ENCODE measurements around the gene RGS6. TPM values are rescaled to one million over a fixed set of nuclear protein-coding genes. Genes with fewer than 3 reads are reported as not detected.

The RGS6 gene
- total RNA-seq, 4 donors from 2014 or later: 0.84 to 3.0 (median 1.7) TPM; not detected in 1

- H3K4me3 ChIP-seq (ENCODE audit: low read depth, poor library complexity, severe bottlenecking): no peak overlapping the region
- WGBS, 2 donors: 59 to 61% methylated on average over 4 of the region's 4 CpGs
- TF ChIP-seq, protein P1, sequence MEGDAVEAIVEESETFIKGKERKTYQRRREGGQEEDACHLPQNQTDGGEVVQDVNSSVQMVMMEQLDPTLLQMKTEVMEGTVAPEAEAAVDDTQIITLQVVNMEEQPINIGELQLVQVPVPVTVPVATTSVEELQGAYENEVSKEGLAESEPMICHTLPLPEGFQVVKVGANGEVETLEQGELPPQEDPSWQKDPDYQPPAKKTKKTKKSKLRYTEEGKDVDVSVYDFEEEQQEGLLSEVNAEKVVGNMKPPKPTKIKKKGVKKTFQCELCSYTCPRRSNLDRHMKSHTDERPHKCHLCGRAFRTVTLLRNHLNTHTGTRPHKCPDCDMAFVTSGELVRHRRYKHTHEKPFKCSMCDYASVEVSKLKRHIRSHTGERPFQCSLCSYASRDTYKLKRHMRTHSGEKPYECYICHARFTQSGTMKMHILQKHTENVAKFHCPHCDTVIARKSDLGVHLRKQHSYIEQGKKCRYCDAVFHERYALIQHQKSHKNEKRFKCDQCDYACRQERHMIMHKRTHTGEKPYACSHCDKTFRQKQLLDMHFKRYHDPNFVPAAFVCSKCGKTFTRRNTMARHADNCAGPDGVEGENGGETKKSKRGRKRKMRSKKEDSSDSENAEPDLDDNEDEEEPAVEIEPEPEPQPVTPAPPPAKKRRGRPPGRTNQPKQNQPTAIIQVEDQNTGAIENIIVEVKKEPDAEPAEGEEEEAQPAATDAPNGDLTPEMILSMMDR (IDR thresholded peaks at IDR 0.05): no peak
- TF ChIP-seq POLR2A (IDR thresholded peaks at IDR 0.05): no peak
- intact Hi-C loops (cut with DNase I; ENCODE audit: low total_unique reads): no loop called here
- DNase-seq (ENCODE audit: low spot score in 2 of 2): no peak
Observed at GRCh38 chr14:71942904-71943694, 10.9 kb downstream of the RGS6 start.

DNA sequence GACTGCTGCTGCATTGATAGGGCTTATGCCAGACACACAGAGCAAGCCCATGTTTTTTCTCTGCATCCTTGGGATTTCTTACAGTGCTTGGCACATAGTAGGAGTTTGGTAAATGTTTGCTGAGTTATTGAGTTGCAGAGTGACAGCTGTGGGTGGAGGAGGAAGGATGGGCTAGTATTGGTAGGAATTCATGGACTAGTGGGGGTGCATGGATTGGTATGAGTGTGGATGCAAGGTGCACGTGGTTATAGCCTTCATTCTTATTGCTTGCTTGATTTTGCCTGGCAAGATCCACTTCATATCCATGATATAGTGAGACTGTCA is 11.4 kb downstream of the RGS6 start:
- TF ChIP-seq, protein P1 (IDR thresholded peaks at IDR 0.05): no peak
- no peak for TF ChIP-seq POLR2A (IDR thresholded peaks at IDR 0.05)
- intact Hi-C loops (cut with DNase I; ENCODE audit: low total_unique reads): no loop called here
- DNase-seq (ENCODE audit: low spot score in 2 of 2): no peak
- H3K4me3 ChIP-seq (ENCODE audit: low read depth, poor library complexity, severe bottlenecking): no peak overlapping the region
- WGBS, 2 donors: 36 to 46% methylated on average over 1 of the region's 1 CpG

DNA sequence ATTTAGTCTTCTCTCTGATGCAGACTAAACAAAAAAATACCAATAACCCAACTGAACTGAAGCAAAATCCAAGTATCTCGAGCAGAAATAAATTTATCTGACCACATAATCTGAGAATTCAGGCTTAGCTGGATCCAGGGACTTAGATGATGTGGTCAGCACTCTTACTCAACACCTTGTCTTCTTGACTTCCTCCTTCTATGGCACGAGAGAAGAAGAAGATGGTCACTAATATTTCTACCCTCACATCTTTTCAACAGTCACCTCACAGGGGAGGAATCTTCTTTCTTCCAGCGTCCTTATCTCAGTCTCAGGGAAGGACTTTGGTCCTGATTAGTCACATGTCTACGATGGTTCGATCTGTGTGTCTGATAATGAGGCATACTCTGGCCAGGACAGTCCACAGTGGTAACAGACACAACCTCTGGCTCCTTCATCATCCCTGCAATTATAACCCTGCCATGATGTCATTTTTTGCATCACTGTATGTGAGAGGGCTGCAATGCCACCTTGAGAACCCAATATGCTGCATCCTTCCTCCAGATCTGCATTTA is 15.8 kb downstream of the RGS6 start:
- intact Hi-C loops (cut with DNase I; ENCODE audit: low total_unique reads): no loop called here
- H3K4me3 ChIP-seq (ENCODE audit: low read depth, poor library complexity, severe bottlenecking): no peak overlapping the region
- WGBS, 2 donors: 74 to 79% methylated on average over 5 of the region's 5 CpGs
- TF ChIP-seq, protein P1 (IDR thresholded peaks at IDR 0.05): no peak
- TF ChIP-seq POLR2A (IDR thresholded peaks at IDR 0.05): no peak
- no peak for DNase-seq (ENCODE audit: low spot score in 2 of 2)

DNA sequence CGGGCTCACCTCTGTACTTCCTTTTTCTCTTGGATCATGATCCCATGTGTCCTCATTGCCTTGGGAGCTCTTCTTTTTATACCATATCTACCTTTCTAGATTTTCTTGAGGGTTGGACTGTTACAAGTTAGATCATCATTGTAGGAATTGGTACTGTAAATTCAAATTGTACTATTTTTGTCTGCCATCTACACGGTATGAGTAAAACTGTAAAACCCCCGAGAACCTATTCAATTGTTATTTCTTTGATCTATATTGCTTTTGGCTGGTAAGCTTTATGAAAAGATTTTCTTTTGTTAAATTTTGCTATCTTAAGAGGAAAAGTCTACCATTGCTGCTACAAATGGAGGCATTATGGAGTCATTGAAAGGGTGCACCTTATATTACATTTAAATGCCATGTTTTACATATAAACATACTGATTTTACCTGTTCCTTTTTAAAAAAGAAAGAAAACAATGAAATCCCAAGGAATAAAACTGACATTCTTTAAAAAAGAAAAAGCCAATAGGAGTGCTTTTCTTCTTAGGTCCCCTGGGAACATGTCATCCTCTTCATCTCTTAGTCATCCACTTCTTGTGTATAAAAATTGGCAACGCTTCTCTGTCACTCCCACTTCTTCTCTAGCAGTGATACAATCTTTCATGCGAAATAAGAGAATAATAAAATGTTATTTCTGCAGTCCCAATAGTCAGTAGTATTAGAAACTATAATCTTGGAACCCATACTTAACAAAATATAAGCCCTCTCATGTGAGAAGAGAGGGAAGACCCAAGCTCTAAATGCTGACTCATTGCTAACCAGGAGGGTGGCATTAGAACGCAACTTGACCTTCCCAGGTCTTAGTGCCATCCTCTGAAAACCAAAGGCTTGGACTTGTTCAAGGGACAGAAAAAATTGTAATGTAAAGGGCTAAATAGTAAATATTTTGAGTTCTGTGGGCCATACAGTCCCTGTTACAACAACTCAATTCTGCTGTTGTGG is 20.4 kb downstream of the RGS6 start:
- no peak overlapping the region for H3K4me3 ChIP-seq (ENCODE audit: low read depth, poor library complexity, severe bottlenecking)
- 76 to 77% methylated on average over 6 of the region's 6 CpGs for WGBS, 2 donors
- no peak for DNase-seq (ENCODE audit: low spot score in 2 of 2)
- intact Hi-C loops (cut with DNase I; ENCODE audit: low total_unique reads): no loop called here
- no peak for TF ChIP-seq POLR2A (IDR thresholded peaks at IDR 0.05)
- TF ChIP-seq, protein P1 (IDR thresholded peaks at IDR 0.05): no peak

DNA sequence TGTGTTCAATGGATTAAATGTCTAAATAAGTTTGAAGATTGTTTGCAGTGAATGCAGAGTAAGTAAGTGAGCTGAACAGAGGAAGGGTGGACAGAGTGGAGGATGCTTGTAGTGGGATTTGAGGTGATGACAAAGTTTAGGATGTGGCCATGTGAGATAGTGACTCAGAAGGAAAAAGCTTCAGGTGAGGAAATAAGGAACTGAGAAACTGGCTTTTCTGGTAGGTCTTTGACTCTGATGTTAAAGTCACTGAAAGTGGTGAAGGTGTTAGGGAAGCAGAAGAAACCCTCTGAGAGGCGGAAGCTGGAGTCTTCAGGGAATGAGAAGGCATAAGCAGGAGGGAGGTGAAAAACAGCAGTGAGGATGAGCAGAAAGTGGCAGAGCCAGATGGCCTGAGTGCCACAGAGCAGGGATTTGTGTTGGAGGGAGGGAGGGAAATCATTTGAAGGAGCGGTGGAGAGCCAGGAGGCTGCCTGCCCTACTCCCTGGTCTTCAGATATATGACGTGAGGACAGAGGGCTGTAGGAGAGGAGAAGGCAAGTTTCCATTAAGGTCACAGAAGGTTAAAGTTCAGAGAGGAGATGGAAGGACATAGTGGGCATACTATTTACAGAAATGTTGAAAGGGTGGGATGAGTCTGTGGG is 24.8 kb downstream of the RGS6 start:
- TF ChIP-seq, protein P1 (IDR thresholded peaks at IDR 0.05): no peak
- no peak for TF ChIP-seq POLR2A (IDR thresholded peaks at IDR 0.05)
- intact Hi-C loops (cut with DNase I; ENCODE audit: low total_unique reads): no loop called here
- DNase-seq (ENCODE audit: low spot score in 2 of 2): no peak
- H3K4me3 ChIP-seq (ENCODE audit: low read depth, poor library complexity, severe bottlenecking): no peak overlapping the region
- 47 to 49% methylated on average over 3 of the region's 3 CpGs for WGBS, 2 donors
